Parathyroid adenoma (tissue), 2 donors: Measurements from ENCODE around the gene GTF2IRD1.

Source experiments
- H2AFZ ChIP-seq: fragments of 300-600 bp; sonication (generic); one replicate; pipeline ENCODE4 v1.7.0; 2017; ENCODE audit warnings: antibody characterized with exemption, mild to moderate bottlenecking
- H3K27ac ChIP-seq: fragments of 300-600 bp; sonication (generic); one replicate; pipeline ENCODE4 v1.7.0; 2017
- H3K27me3 ChIP-seq: fragments of 300-600 bp; sonication (generic); one replicate; pipeline ENCODE4 v1.7.0; 2017; ENCODE audit warnings: low read length; ENCODE audit not compliant: control insufficient read depth, insufficient read depth
- H3K36me3 ChIP-seq: fragments of 300-600 bp; sonication (generic); one replicate; pipeline ENCODE4 v1.7.0; 2017; ENCODE audit warnings: low read length; ENCODE audit not compliant: control insufficient read depth, insufficient read depth
- H3K4me1 ChIP-seq: fragments of 300-600 bp; sonication (generic); one replicate; pipeline ENCODE4 v1.7.0; 2017; ENCODE audit warnings: control low read depth
- H3K4me2 ChIP-seq: fragments of 300-600 bp; sonication (generic); one replicate; pipeline ENCODE4 v1.7.0; 2017; ENCODE audit warnings: low read length
- H3K4me3 ChIP-seq: fragments of 300-600 bp; sonication (generic); one replicate; pipeline ENCODE4 v1.7.0; 2017; ENCODE audit warnings: low read depth, low read length
- H3K79me2 ChIP-seq: fragments of 300-600 bp; sonication (generic); one replicate; pipeline ENCODE4 v1.7.0; 2017; ENCODE audit warnings: control low read depth
- H3K9ac ChIP-seq: fragments of 300-600 bp; sonication (generic); one replicate; pipeline ENCODE4 v1.7.0; 2017; ENCODE audit warnings: mild to moderate bottlenecking
- H3K9me3 ChIP-seq: fragments of 300-600 bp; sonication (generic); one replicate; pipeline ENCODE4 v1.7.0; 2017; ENCODE audit warnings: low read length; ENCODE audit not compliant: control insufficient read depth
- TF ChIP-seq, protein P1 (sequence below): fragments of 300-600 bp; sonication (generic); IDR thresholded peaks from one replicate; pipeline ENCODE4 v1.7.0; 2017; ENCODE audit warnings: antibody characterized with exemption, mild to moderate bottlenecking
- donor health status: primary hyperparathyroidism.

GTF2IRD1 gene

DNA sequence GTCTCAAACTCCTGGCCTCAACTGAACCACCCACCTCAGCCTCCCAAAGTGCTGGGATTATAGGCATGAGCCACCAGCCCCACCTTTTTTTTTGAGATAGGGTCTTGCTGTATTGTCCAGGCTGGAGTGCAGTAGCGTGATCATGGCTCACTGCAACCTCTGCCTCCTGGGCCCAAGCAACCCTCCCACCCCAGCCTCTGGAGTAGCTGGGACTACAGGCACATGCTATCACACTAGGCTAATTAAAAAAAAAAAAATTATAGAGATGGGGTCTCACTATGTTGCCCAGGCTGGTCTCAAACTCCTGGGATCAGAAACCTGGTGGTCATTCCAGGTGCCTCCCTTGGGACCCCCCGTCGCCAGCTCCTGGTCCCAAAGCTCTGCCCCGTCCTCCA, 25.0 kb downstream of the GTF2IRD1 start:
- H2AFZ ChIP-seq, result no peak overlapping the region
- no peak overlapping the region for H3K4me2 ChIP-seq
- H3K27ac ChIP-seq, result peak overlapping the region; percentile 45
- peaks cover 7% of the 10 kb centered on the region for H3K79me2 ChIP-seq
- TF ChIP-seq, protein P1, sequence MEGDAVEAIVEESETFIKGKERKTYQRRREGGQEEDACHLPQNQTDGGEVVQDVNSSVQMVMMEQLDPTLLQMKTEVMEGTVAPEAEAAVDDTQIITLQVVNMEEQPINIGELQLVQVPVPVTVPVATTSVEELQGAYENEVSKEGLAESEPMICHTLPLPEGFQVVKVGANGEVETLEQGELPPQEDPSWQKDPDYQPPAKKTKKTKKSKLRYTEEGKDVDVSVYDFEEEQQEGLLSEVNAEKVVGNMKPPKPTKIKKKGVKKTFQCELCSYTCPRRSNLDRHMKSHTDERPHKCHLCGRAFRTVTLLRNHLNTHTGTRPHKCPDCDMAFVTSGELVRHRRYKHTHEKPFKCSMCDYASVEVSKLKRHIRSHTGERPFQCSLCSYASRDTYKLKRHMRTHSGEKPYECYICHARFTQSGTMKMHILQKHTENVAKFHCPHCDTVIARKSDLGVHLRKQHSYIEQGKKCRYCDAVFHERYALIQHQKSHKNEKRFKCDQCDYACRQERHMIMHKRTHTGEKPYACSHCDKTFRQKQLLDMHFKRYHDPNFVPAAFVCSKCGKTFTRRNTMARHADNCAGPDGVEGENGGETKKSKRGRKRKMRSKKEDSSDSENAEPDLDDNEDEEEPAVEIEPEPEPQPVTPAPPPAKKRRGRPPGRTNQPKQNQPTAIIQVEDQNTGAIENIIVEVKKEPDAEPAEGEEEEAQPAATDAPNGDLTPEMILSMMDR, result no peak
- H3K9ac ChIP-seq, result no peak overlapping the region
- H3K4me1 ChIP-seq, result peaks cover 33% of the 10 kb centered on the region
- H3K36me3 ChIP-seq, result no peaks in the 10 kb centered on the region
- H3K27me3 ChIP-seq, result no peaks in the 10 kb centered on the region
- no peaks in the 10 kb centered on the region for H3K9me3 ChIP-seq
- H3K4me3 ChIP-seq, result no peak overlapping the region

GRCh38 chr7:74479066-74479781, 25.5 kb downstream of the GTF2IRD1 start:
- H3K9ac ChIP-seq, result no peak overlapping the region
- H3K36me3 ChIP-seq, result no peaks in the 10 kb centered on the region
- H3K4me3 ChIP-seq, result no peak overlapping the region
- H3K79me2 ChIP-seq, result peaks cover 7% of the 10 kb centered on the region
- TF ChIP-seq, protein P1, result no peak
- H3K4me1 ChIP-seq, result peaks cover 33% of the 10 kb centered on the region
- no peaks in the 10 kb centered on the region for H3K27me3 ChIP-seq
- no peak overlapping the region for H3K27ac ChIP-seq
- H3K9me3 ChIP-seq, result no peaks in the 10 kb centered on the region
- H2AFZ ChIP-seq, result peak overlapping the region; percentile 54
- H3K4me2 ChIP-seq, result no peak overlapping the region

DNA sequence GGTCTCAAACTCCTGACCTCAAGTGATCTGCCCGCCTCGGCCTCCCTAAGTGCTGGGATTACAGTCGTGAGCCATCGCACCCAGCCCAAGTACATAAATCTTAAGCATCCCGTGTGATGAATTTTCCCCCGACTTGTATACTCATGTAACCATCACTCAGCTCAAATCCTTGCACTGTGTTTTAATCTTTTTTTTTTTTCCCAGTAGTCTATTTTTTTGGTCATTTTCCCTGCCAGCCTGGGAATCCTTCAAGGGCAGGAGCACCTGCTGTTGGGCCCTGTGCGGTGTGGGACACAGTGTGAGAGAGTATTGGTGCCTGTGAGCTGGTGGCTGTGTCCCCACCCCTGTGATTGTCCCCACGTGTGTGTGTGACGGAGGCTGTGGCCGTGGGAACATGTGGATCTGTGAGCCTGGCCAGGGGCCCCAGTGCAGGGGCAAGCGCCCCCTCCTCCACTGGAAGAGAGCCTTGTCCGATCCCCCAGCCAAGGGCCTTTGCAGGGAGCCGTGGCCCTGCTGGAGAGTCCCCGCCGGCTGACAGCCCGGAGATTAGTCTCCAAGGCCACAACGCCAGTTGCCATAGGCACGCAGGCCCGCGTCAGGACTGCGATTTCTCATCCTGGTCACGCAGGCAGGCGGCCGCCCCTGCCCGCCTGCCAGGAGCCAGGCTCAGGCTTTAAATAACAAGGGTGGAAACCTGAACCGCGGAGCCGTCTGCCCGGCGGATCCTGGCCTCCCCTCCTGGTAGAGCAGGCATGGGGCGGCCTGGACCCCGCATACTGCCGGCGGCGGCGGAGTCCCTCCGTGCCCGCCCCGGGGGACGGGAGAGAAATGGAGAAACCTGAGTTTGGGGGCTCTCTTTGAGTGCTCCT, 26.5 kb downstream of the GTF2IRD1 start:
- peaks cover 33% of the 10 kb centered on the region for H3K4me1 ChIP-seq
- peak overlapping the region; percentile 85 for H3K27ac ChIP-seq
- no peaks in the 10 kb centered on the region for H3K36me3 ChIP-seq
- H3K9me3 ChIP-seq, result no peaks in the 10 kb centered on the region
- no peak overlapping the region for H3K9ac ChIP-seq
- peak overlapping the region; percentile 27 for H3K4me3 ChIP-seq
- H2AFZ ChIP-seq, result peak overlapping the region; percentile 89
- H3K27me3 ChIP-seq, result no peaks in the 10 kb centered on the region
- H3K79me2 ChIP-seq, result peaks cover 11% of the 10 kb centered on the region
- peak overlapping the region; percentile 48 for H3K4me2 ChIP-seq
- TF ChIP-seq, protein P1, result no peak

GRCh38 chr7:74480861-74481417, 27.2 kb downstream of the GTF2IRD1 start:
- H3K27ac ChIP-seq, result peak overlapping the region; percentile 85
- no peaks in the 10 kb centered on the region for H3K27me3 ChIP-seq
- H2AFZ ChIP-seq, result peak overlapping the region; percentile 89
- TF ChIP-seq, protein P1, result no peak
- H3K36me3 ChIP-seq, result no peaks in the 10 kb centered on the region
- H3K9ac ChIP-seq, result no peak overlapping the region
- peak overlapping the region; percentile 43 for H3K4me2 ChIP-seq
- H3K79me2 ChIP-seq, result peaks cover 11% of the 10 kb centered on the region
- no peaks in the 10 kb centered on the region for H3K9me3 ChIP-seq
- peak overlapping the region; percentile 27 for H3K4me3 ChIP-seq
- peaks cover 33% of the 10 kb centered on the region for H3K4me1 ChIP-seq
